Measurements from ENCODE around the gene SCGN. TPM values are rescaled to one million over a fixed set of nuclear protein-coding genes. Genes with fewer than 3 reads are reported as not detected.

SCGN gene
- total RNA-seq, 2 experiments from 2014 or later = not detected

DNA sequence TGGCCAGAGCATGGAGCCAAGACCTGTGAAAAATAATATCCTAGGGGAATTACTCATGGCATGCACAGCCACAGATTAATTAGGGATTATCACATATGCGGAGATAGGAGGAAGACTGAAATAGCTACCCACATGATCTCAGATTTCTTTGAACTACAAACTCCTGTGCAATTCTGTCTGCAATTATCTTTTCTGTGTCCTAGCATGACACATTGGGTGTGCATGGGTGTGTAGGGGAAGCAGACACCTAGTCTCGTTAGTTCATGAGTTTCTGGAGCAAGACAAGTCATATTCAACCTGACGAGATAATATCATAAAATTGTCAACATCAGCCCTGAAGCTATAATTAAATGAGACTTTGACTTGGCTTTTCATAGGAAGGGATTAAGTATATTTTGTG, 98.9 kb downstream of the SCGN start:
- Mint-ChIP-seq H3K9me3 (no peaks in the 10 kb centered on the region), H3K27me3 (no peaks in the 10 kb centered on the region), H3K36me3 (ENCODE audit: low read depth) (no peaks in the 10 kb centered on the region), H3K4me3 (no peak overlapping the region), H3K27ac (no peak overlapping the region), H3K4me1 (ENCODE audit: low read depth) (no peaks in the 10 kb centered on the region)
- no peak overlapping the region for H3K27ac ChIP-seq (ENCODE audit: low read depth in 1 of 2, low read length in 2 of 2)
- CTCF ChIA-PET = interaction anchor here (0.9 kb wide), 1 partner anchor 9 kb away, joined by 5 read pairs; no protein-coding TSS in a partner anchor
- no peaks in the 10 kb centered on the region for H3K9me3 ChIP-seq (ENCODE audit: control insufficient read depth in 1 of 2, insufficient read depth in 1 of 2, low read length in 2 of 2)
- intact Hi-C loops (cut with DNase I, micrococcal nuclease) = no loop called here
- H3K36me3 ChIP-seq (ENCODE audit: insufficient read depth, low read length) = no peaks in the 10 kb centered on the region
- no peaks in the 10 kb centered on the region for H3K27me3 ChIP-seq (ENCODE audit: control insufficient read depth in 1 of 2, insufficient read depth in 2 of 2, low read length in 2 of 2)
- no peak for DNase-seq
- H3K4me1 ChIP-seq (ENCODE audit: insufficient read depth, low read length) = no peaks in the 10 kb centered on the region
- POLR2A ChIA-PET = no interaction called here
- H3K4me3 ChIP-seq (ENCODE audit: low read length) = no peak overlapping the region
- ATAC-seq (ENCODE audit: poor library complexity) = no peak
- TF ChIP-seq, protein P1, sequence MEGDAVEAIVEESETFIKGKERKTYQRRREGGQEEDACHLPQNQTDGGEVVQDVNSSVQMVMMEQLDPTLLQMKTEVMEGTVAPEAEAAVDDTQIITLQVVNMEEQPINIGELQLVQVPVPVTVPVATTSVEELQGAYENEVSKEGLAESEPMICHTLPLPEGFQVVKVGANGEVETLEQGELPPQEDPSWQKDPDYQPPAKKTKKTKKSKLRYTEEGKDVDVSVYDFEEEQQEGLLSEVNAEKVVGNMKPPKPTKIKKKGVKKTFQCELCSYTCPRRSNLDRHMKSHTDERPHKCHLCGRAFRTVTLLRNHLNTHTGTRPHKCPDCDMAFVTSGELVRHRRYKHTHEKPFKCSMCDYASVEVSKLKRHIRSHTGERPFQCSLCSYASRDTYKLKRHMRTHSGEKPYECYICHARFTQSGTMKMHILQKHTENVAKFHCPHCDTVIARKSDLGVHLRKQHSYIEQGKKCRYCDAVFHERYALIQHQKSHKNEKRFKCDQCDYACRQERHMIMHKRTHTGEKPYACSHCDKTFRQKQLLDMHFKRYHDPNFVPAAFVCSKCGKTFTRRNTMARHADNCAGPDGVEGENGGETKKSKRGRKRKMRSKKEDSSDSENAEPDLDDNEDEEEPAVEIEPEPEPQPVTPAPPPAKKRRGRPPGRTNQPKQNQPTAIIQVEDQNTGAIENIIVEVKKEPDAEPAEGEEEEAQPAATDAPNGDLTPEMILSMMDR (IDR thresholded peaks at IDR 0.05) = no peak

Other genes starting within 250 kb of the SCGN start
- gene SLC17A4, start 102.5 kb downstream of the SCGN start, total RNA-seq = not detected
- not detected for gene SLC17A1, start 179.8 kb downstream of the SCGN start, total RNA-seq
- under 1 TPM; 0.30 to 0.50 TPM for gene SLC17A3, start 222.0 kb downstream of the SCGN start, total RNA-seq